Gastroesophageal sphincter (tissue), 3 donors: Measurements from ENCODE around the gene IRF8.

Experiments
- EP300 ChIP-seq: sonication (generic); formaldehyde crosslinking; IDR thresholded peaks from one replicate; pipeline ENCODE4 v1.6.1; 2017; ENCODE audit warnings: antibody characterized with exemption, mild to moderate bottlenecking
- POLR2A ChIP-seq, 2 donors: fragments of 450-650 bp; IDR thresholded peaks; one replicate each; pipeline ENCODE4 v1.6.1; 2017; ENCODE audit warnings: antibody characterized with exemption in 2 of 2, mild to moderate bottlenecking in 2 of 2, moderate library complexity in 1 of 2
- TF ChIP-seq, protein P1 (sequence below), 4 experiments: fragments of 200-600 bp in 2 of 4; fragments of 450-650 bp in 2 of 4; sonication (generic) in 1 of 4; IDR thresholded peaks; one replicate each; pipeline ENCODE4 v1.5.1; 2017 to 2019; ENCODE audit warnings: antibody characterized with exemption in 4 of 4, mild to moderate bottlenecking in 2 of 4, moderate library complexity in 2 of 4

DNA sequence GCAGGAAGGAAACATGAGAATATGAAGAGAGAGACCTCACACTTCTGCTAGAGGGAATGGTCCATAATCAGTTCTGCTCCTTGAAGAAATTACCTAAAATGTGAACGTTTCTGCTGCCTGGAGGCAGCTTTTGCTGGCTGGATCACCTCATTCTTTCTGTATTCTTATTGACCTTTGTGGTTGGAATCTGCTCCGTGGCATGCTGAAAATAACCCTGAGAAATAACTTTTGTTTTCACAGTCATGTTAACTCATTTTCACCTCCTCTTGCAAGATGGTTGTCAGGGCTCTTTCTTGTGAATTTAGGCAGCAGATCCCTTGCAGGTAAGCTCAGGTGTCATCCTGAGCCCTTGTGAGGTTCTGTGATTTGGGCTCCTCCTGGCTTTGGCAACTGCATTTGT, 70.2 kb downstream of the IRF8 start:
- TF ChIP-seq EP300 (no peak), POLR2A (IDR thresholded peaks at IDR 0.05) (no peak)
- TF ChIP-seq, protein P1, sequence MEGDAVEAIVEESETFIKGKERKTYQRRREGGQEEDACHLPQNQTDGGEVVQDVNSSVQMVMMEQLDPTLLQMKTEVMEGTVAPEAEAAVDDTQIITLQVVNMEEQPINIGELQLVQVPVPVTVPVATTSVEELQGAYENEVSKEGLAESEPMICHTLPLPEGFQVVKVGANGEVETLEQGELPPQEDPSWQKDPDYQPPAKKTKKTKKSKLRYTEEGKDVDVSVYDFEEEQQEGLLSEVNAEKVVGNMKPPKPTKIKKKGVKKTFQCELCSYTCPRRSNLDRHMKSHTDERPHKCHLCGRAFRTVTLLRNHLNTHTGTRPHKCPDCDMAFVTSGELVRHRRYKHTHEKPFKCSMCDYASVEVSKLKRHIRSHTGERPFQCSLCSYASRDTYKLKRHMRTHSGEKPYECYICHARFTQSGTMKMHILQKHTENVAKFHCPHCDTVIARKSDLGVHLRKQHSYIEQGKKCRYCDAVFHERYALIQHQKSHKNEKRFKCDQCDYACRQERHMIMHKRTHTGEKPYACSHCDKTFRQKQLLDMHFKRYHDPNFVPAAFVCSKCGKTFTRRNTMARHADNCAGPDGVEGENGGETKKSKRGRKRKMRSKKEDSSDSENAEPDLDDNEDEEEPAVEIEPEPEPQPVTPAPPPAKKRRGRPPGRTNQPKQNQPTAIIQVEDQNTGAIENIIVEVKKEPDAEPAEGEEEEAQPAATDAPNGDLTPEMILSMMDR (IDR thresholded peaks at IDR 0.05): no peak
